GM19099 (cell line): Measurements from ENCODE around the gene KCNF1.

Experiments
- POLR2A ChIP-seq: IDR thresholded peaks from 3 replicates; pipeline ENCODE4 v1.6.1; 2011; ENCODE audit warnings: low read depth; ENCODE audit not compliant: insufficient read length; ENCODE audit errors: extremely low read depth

Gene KCNF1

DNA sequence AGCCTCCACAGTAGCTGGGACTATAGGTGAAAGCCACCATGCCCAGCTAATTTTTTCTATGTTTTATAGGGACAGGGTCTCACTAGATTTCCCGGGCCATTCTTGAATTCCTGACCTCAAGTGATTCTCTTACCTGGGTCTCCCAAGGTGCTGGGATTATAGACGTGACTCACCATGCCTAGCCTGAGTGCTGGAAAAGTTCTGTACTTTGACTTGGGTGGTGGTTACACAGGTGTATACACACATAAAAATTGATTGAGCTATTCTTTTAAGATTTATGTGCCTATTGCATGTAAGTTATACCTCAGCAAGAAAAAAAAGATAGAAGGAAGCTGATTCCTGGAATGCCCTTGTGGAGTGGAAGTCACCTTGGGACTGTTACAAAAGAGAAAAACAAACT is 34.8 kb upstream of the KCNF1 start:
- no peak for TF ChIP-seq POLR2A

DNA sequence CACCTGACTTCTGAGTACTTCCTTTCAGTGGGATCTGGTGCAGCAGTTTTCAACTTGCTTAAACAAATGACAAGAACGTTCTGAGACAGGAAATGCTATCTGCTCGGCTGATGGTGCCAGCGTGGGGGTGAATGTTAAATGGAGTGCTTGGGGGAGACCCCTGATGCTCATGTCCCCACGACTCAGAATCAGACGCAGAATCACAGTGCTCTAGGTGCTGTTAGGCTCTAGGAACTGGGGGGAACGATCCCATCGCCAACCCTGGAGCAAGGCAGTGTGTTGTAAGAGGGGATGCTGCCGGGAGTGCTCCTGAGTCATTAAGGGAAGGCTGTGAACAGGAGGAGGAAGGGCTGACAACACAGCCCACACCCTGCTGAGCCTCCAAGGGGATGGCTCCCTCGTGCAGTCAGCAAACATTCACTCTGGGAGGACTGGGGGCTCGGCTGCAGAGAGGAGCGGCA is 34.1 kb upstream of the KCNF1 start:
- TF ChIP-seq POLR2A = no peak

DNA sequence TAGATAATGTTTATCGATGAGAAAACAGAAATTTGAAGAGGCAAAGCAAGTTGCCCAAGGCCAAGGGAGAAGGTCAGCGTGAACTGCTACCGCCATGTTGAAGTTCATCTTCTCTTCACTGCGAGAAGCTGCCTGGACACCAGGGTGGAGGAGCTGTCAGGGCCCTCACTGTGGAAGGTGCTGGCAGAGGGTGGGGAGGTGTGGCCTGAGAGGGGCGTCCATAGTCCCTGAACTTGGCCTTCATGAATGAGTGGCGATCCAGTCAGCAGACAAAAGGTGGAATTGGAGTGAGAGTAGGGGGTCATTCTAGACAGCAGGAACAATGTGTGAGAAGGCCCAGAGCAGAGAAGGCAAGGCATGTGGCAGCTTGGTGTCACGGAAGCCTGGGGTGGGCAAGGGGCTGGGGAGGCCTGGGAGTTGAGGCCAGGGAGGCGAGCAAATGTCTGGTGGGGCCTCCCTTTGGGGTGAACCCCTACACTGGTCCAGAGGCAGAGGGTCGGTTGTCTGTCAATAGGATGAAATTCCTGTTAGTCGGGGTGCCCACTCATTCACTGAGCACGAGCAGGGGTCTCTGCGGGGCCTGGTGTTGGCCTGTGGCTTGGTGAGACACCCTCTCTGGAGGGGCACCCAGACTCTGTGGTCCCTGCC is 33.3 kb upstream of the KCNF1 start:
- no peak for TF ChIP-seq POLR2A

DNA sequence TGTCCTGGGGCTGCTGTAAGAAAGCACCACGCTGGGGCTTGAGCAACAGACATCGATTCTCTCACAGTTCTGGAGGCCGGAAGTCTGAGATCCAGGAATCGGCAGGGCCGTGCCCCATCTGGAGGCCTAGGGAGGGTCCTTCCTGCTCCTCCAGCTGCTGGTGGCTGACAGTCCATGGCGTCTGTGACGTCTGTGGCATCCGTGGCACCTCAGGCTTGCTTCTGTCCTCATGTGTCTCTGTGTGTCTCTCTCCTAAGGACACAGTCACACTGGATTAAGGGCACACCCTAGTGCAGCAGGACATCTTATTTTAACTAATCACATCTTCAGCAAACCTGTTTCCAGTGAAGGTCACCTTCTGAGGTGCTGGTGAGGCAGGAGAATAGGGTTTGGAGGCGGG is 32.6 kb upstream of the KCNF1 start:
- no peak for TF ChIP-seq POLR2A

DNA sequence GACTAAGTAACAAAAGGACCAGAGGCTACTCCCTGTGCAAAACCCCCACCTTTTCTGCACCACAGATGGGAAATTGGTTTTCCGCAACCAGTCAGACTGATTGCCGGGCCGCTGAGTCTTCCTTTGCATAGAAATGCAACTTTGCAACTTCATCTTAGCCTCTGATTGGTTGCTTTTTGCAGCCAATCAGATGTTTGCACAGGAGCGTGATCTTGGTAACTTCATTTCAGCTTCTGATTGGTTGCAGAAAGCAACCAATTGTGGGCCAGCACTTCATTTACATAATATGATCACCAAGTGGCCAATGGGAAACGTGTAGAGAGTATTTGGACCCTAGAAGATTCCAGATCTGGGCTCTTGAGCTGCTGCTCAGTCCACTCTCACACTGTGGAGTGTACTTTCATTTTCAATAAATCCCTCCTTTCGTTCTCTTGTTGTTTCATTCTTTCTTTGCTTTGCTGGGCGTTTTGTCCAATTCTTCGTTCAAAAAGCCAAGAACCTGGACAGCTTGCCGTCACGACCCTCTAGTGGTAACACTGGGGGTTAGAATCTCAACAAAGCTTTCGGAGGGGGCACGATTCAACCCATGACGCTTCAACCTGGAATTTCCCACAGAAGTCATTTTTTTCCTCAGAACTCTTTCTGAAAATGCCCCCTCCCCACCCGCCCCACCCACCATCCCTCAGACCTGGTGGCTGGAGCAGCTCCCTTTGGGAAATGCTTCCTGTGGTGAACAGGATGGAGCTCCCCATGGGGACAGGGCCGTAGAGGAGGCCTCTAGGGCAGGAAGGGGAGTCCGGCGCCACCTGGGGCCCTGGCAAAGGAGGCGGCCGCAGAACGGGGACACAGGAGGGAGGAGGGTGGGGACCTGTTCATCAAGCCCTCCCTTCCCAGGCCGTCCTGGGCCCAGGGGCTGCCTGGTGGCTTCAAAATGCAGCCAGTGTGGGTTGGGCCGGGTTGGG is 31.8 kb upstream of the KCNF1 start:
- no peak for TF ChIP-seq POLR2A

DNA sequence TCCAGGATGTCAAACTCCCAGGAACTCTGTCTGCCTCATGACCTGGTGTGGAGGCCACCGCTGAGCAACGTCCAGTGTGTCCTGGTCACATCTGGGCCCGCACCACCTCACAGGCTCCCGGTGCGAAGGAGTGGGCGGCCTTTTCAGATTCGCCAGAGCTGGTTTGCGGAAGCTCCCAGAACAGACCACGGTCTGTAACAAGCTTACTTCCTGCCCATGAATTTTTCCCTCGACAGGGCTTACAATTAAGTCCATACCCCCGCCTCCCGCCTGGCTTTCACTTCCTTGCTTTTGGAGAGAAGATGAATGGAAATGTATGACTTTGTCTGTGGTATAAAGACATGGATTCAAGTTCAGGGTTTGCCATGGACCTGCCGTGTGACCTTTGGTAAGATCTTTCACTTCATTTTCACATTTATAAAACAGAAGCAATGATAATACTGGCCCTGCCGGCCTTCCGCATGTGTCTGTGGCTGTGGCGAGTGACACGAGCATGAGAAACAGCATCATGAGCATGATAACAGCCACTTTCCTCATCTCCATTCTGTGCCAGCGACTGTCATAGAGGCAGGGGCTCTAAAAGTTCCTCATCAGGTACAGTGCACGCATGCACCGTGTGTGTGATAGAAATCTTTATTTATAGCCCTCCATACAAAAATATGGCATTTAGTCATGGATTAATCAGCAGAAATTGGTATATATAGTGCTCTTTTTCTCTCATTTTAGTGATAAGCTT is 31.0 kb upstream of the KCNF1 start:
- no peak for TF ChIP-seq POLR2A

DNA sequence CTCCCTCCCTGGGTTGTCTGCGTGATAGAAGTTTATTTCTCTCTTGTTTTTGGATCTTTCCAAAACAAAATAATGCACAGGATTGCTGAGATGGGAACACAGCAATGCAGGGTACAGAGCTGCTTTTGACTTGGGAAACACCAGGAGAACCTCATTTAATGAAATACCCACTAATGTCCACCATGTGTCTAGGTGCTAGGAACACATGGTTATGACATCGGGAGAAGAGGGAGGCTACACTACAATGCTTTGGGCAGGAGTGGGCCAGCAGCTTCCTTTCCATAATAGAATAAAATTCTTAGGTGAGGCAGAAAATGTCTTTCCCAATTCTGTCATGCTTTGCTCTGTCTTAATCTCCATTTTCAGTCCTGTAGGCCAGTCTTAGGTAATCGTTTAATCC is 29.2 kb upstream of the KCNF1 start:
- TF ChIP-seq POLR2A = no peak

DNA sequence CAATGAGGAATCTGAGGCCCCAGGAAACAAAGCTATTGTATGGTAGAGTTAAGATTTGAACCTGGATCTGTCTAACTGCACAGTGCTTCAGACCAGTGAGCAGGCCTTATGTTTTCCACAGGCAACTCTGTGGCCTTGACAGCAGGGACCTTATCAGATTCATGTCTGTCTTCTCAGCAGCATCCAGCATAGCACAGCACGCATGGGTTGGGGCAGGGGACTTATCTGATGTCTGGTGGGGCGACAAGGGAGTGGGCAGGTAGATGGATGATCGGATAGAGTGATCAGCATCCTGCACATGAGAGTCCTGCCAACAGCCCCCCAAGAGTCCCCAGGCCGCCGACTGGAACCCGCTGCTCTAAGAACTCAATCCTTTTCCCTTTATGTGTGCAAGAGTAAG is 28.7 kb upstream of the KCNF1 start:
- TF ChIP-seq POLR2A = no peak

DNA sequence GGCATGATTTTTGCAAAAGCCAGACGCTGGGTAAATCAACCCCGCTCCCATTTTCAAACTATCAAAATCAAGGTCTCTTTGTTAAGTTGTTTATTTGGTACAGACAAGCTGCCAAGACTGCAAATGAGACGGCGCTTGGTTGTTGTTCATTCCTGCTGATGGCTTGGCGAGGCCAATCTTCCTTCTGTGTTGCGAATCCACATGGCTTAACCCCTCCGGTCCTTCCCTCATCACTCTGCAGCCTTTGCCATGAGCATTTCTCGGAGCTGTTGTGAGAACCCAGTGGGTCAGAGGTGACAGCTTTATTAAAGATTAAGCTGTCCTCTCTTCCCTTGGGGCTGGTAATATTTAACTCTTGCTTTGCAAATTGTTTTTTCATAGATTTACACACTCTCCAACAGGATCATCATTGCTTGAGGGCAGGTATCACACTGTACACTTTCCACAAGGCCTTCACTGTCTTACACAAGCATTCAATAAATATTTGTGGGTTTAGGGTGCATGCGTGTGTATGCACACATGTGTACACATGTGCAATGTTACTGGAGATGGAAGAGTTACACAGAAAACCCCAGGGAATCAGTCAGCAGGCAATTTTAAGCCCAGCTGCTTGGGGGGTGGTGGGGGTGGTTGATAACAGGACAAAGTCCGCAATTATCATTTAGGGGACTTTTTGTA is 27.8 kb upstream of the KCNF1 start:
- TF ChIP-seq POLR2A = no peak

DNA sequence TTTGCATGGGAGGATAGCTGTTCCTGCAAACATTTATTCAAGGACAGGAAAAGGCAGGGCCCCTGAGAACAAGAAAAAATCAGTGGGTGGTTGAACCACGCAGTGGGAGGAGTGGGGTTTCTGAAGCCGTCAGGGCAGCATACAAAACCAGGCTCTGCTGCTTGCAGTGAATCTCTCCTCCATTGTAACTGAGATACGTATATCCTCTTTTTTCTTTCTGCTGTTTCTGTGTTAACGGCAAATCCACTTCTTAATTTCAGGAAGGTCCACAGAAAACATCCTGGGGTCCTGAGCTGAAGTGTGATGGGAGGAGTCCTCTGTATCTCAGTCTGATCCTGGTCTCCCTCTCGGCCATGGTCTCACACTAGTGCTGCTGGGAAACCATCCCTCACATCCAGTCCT is 27.2 kb upstream of the KCNF1 start:
- TF ChIP-seq POLR2A = no peak

DNA sequence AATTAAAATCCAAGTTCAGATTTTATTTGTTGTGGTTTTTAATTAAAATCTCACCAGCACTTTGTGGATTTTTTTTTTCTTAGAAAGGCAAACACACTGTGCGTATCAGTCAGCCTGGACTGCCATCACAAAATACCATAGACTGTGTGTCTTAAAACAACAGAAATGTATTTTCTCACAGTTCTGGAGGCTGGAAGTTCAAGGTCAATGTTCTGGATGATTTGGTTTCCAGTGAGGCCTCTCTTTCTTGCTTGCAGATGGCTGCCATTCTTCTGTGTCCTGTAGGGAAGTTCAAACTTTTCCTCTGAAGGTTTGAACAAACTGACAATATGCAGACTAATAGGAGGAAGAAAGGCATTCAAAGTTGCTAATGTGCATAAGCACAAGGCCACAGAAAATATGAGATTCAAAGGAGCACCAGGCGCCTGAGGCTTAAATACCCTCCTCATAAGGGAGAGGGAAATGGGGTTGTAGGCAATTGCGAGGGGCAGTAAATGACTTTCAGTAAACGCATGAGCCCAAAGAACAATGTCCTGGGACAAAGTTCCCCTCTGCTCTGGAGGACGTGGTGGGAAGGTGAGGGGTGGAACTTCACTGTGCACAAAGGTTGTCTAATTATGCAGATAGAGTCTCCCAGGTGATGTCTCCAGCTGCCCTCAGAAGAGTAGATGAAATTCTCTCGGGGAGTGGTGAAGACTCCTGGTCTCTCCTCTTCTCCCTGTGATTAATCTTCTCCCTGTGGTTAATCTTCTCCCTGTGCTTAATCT is 26.5 kb upstream of the KCNF1 start:
- TF ChIP-seq POLR2A = no peak

DNA sequence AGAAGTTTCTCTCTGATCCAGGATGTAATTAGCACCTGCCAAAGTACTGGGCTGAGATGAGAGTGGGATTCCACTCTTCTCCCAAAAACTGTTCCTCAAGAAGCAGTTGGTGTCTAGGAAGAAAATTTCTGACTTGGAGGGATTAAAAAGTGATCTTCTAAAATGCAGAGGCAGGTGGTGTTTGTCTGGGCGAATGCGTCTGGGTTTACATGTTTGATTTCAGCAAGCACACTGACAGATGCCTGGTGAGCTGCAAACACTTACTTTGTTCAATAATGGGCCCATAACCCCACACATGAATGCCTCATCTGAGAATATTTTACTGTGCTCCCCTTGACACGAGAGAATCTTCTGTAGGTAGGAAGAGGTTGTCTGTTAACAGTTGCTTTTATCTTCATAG is 24.3 kb upstream of the KCNF1 start:
- TF ChIP-seq POLR2A = no peak

DNA sequence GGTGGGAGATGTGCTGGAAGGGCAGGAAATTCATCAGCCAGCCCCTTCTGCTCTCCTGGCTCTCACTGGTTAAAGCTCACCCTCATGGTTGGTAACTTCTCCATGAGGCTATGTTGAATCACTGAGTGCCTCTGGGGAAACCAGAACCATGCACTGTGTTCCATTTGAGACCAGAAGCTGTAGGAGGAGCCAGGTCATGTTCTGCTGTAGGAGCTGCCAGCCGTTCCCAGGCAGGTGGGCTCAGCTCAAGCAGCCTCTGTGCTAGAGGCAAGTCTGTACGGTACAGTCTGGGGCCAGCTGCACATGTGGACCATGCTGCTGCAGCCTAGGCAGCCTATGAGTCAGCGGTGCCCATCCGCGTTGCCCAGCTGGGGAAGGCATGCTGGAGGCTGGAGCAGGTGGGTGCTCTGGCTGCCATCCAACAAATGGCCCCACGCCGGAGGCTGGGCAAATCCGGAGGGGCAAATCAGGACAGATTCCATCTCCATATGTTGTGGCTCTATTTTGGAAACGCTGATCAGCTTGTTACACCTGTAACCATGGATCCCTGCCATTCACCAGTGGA is 22.0 kb upstream of the KCNF1 start:
- TF ChIP-seq POLR2A = no peak
